GM19025 (cell line): ENCODE results near the gene ECT2L.

Experiments used
- ATAC-seq: cut with Tn5 transposase; IDR thresholded peaks from one replicate; pipeline ENCODE4 v1.9.1; 2021; ENCODE audit warnings: mild to moderate bottlenecking, low read depth, moderate library complexity; ENCODE audit not compliant: unreplicated experiment

Gene ECT2L

DNA sequence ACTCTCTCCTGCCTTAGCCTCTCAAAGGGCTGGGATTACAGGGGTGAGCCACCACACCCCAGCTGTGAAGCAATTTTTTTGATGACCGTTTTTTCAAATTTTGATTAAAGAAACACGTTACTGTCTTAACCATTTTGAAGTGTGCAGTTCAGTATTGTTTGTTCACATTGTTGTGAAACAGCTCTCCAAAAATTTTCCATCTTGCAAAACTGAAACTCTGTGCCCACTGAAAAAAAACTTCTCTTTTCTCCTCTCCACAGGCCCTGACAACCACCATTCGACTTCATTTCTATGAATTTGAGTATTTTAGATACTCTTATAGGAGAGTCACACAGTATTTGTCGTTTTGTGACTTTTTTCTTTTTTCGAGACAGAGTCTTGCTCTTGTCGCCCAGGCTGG lies 53.9 kb downstream of the ECT2L start:
- ATAC-seq = no peak

DNA sequence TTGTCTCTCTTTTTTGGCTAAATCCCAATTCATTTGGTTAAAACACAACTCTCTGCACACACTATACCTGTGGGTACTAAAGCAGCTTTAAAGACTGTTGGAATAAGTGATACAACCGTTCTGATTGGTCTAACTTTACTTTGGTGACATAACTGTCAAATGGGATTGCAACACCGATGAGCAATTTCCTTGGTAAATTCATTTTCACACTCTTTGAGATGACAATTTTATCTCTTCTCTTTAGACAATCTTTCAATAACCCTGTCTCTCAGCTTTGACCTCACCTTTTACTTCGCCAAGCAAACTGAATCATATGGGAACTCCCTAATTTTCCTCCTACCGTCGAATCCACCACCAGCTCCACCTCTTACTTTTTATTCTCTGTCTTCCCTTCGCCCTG lies 60.8 kb downstream of the ECT2L start:
- no peak for ATAC-seq

DNA sequence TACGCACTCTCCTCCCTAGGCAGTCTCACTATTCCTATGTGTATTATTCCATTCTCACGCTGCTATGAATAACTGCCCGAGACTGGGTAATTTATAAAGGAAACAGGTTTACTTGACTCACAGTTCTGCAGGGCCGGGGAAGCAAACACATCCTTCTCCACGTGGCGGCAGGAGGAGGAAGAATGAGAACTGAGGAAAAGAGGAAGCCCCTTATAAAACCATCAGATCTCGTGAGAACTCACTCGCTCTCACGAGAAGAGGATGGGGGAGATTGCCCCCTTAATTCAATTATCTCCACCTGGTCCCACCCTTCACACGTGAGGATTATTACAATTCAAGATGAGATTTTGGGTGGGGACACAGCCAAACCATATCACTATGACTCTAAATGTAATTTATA lies 61.9 kb downstream of the ECT2L start:
- ATAC-seq = no peak

DNA sequence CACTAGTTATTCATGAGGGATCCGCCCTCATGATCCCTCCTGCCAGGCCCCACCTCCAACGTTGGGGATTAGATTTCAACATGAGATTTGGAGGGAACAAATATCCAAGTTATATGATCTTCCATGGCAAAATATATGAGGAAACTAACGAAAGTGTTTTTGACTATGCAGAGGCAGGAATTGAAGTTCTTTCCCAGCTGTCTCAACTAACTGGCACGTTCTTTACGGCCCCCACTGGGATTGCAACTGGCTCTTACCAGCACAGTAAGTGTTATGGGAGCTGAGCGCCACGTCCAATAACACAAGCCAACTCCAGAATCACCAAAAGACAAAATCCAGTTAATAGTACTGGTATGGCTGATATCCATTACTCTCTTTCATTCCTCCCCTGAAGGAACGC lies 66.6 kb downstream of the ECT2L start:
- no peak for ATAC-seq

- no peak for ATAC-seq
Observed at GRCh38 chr6:138863321-138863720, 67.4 kb downstream of the ECT2L start.

GRCh38 chr6:138864343-138864890 lies 68.5 kb downstream of the ECT2L start:
- no peak for ATAC-seq

DNA sequence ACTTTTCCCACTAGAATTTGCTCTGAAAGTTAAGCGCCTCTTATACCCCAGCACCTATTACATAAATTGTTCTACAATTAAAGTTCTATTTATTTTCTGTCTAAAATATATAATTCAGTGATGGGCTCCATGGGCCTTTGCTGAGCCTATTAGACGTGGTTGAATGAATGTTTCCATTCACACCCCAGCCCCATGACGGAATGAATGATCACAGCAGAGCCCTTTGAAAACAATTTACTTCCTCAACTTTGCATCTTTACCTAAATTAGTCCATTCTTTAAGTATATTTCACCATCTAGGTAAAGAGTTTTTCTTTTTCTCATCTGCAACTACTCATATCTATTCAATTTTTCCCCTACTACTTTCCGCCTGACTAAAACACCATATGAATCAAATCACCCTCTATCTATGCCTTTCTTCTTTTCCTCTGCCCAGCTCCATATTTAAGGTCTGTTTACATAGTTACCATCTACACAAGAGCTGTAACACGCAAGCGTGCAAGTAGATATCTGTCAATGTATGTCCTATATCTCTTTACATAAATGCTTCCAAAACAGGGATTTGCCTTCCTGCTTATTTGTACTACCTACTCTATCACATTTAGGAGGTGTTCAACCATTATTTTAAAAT lies 69.7 kb downstream of the ECT2L start:
- no peak for ATAC-seq

- ATAC-seq = no peak
Observed at GRCh38 chr6:138868181-138868580, 72.3 kb downstream of the ECT2L start.

GRCh38 chr6:138869398-138869797 lies 73.5 kb downstream of the ECT2L start:
- ATAC-seq = no peak

DNA sequence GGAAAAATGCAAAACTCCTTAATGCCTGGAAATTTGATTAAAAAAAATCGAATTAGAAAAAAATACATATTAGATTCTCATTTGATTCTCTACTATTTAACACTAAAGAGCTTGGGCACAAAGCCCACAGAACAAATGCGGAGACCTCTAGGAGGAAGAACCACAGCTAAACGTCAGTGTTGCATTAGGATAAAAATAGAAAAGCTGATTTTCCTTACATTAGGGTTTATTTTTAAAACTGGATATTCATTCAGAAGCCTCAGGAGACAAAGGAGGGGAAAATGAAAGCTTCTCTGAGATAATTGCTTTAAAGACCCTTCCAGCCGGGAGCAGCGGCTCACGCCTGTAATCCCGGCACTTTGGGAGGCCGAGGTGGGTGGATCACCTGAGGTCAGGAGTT lies 77.3 kb downstream of the ECT2L start:
- ATAC-seq = no peak

DNA sequence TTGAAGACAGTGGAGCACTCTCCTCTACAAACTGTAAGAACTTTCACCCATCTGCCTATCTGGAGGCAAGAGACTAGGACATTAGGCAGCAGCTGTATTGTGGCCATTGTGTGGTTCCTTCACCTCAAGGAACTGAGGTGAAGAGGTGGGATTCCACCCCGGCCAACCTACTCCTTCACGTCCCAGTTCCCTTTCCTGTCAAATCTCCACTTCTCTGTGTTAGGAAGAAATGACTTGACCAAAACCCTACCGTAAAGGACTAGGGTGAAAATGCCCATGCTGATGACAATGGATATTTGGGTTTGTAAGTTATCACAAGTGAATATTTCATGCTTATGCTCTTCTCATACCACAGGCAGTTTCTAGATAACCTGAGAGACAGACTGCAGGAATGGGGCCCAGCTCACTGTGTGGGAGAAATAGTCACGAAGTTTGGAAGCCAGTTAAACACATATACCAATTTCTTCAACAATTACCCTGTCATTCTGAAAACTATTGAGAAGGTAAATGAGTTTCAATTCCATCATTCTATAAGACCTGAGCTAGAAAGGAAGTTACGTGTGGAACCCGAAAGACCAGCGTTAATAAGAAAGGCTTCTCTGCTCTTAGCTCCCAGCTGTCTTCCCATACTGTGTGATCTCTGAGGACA lies 86.6 kb downstream of the ECT2L start:
- ATAC-seq = peak; percentile 61

GRCh38 chr6:138885156-138885819 lies 89.4 kb downstream of the ECT2L start:
- no peak for ATAC-seq

DNA sequence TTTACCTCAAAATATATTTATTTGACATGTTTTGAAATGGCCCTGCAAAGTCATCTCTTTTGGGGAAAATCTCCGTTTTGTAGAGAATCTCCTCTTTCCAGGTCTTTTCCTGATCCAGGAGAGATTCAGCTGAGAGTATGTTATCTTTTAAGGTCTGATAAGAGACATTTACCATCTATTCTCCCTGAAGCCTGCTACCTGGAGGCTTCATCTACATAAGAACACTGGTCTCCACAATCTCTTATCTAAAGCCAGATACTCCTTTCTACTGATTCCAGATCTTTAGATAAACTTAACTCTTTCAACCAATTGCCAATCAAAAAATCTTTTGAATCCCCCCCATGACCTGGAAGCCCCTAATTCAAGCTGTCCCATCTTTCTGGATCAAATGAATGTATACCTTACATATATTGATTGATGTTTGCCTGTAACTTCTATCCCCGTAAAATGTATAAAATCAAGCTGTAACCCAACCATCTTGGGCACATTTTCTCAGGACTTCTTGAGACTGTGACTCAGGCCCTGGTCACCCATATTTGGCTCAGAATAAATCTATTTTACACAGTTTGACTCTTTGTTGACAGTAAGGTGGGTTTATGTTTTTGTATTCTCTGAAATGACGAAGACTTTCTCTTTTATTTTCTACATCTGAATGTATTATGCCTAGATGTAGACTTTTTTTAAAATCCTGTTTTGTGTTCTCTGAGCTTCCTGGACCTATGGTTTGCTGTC lies 95.5 kb downstream of the ECT2L start:
- ATAC-seq = no peak

- ATAC-seq = no peak
Observed at GRCh38 chr6:138896104-138896756, 100.3 kb downstream of the ECT2L start.

DNA sequence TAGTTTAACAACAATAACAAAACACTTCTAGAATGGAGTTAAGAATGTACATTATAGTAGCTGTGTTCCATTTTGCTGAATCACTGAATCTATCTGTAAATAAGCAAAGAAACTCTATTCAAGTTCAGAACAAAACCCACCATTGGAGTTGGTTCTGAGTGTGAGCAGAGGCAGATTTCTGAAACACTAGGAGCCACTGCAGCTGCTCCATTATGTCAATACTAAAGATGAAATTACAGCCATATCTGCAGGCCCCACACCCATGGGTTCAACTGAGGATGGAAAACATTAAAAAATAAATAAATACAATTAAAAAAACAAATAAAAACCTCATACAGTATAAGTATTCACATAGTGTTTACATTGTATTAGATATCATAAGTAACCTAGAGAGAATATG lies 101.1 kb downstream of the ECT2L start:
- ATAC-seq = no peak

GRCh38 chr6:138907167-138907566 lies 111.3 kb downstream of the ECT2L start:
- no peak for ATAC-seq

GRCh38 chr6:138909511-138909910 lies 113.6 kb downstream of the ECT2L start:
- no peak for ATAC-seq

GRCh38 chr6:138909975-138910374 lies 114.1 kb downstream of the ECT2L start:
- ATAC-seq = no peak

DNA sequence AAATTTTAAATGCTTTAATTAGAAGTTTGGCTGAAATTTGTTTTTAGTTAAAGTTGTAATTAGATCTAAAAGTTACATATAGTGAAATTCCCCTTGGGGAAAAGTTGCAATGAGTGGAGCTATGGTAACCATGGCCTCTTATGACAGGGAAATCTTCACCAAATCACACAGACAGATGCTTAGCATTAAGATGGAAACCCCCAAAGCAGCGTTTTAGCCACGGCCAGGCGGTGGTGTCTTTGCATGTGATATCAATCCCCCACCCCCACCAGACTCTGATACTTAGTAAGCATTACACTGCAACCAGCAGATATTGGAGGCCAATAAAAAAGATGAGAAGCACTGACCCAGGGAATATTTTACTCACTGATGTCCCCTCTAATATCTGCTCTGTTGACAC lies 116.4 kb downstream of the ECT2L start:
- ATAC-seq = no peak

- ATAC-seq = no peak
Observed at GRCh38 chr6:138914701-138915100, 118.8 kb downstream of the ECT2L start.

DNA sequence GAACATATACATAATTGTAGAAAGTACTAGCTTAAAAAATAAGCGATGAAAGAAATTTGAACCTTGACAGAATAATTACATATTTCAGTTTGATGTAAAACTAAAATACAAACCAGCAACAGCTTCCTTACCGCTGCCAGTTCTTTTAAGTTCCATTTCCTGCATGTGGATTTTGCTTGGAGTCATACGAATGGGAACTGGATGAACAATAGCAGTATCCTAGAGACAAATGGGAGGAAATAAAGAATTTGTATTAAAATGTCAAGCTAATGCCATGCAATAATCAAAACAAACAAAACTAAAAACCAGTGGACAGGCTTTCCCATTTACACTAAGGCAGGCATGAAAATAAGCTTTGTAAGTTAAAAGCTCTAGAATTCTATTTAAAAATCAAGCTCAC lies 125.0 kb downstream of the ECT2L start:
- ATAC-seq = no peak
